GM18517 (cell line): Measurements from ENCODE around the gene SLC25A3.

ENCODE experiments used
- ATAC-seq: cut with Tn5 transposase; IDR thresholded peaks from one replicate; pipeline ENCODE4 v1.9.1; 2021; ENCODE audit warnings: mild to moderate bottlenecking, moderate library complexity; ENCODE audit not compliant: unreplicated experiment

The SLC25A3 gene

GRCh38 chr12:98653866-98654493 is 60.5 kb downstream of the SLC25A3 start:
- no peak for ATAC-seq
